HepG2 (cell line): ENCODE measurements around the gene IKZF3. TPM values are rescaled to one million over a fixed set of nuclear protein-coding genes. Genes with fewer than 3 reads are reported as not detected.

Experiments
- CSRNP1 ChIP-seq: sonication (generic); formaldehyde crosslinking; IDR thresholded peaks from 2 replicates; pipeline ENCODE4 v1.8.1; 2023; ENCODE audit warnings: mild to moderate bottlenecking, missing genetic modification reagents
- DBP ChIP-seq: sonication (generic); formaldehyde crosslinking; IDR thresholded peaks from 2 replicates; pipeline ENCODE4 v1.4.0; 2020; ENCODE audit warnings: missing genetic modification reagents; ENCODE audit errors: not compliant biosample characterization
- HNRNPLL ChIP-seq: fragments of 200-400 bp; formaldehyde crosslinking; IDR thresholded peaks from 2 replicates; pipeline ENCODE4 v1.6.1; 2017; ENCODE audit warnings: mild to moderate bottlenecking, low read depth, low read length; ENCODE audit not compliant: poor library complexity, severe bottlenecking
- MED13 ChIP-seq: sonication (generic); formaldehyde crosslinking; IDR thresholded peaks from 2 replicates; pipeline ENCODE4 v1.5.0; 2020; ENCODE audit warnings: missing genetic modification reagents
- MTF2 ChIP-seq: sonication (generic); formaldehyde crosslinking; IDR thresholded peaks from 2 replicates; pipeline ENCODE4 v1.5.0; 2020; ENCODE audit warnings: missing genetic modification reagents, borderline replicate concordance
- MYNN ChIP-seq: sonication (generic); formaldehyde crosslinking; IDR thresholded peaks from 2 replicates; pipeline ENCODE4 v1.4.0; 2020; ENCODE audit warnings: mild to moderate bottlenecking, low read depth, missing genetic modification reagents
- RAD51 ChIP-seq: fragments of 450-650 bp; IDR thresholded peaks from 2 replicates; pipeline ENCODE4 v1.6.1; 2016; ENCODE audit warnings: borderline replicate concordance
- SNAPC2 ChIP-seq: sonication (generic); formaldehyde crosslinking; IDR thresholded peaks from 2 replicates; pipeline ENCODE4 v1.8.1; 2022; ENCODE audit warnings: mild to moderate bottlenecking, missing genetic modification reagents
- STAT6 ChIP-seq: sonication (generic); formaldehyde crosslinking; IDR thresholded peaks from 2 replicates; pipeline ENCODE4 v1.4.0; 2020; ENCODE audit warnings: missing genetic modification reagents, mild to moderate bottlenecking, borderline replicate concordance
- TEAD3 ChIP-seq: optimal IDR thresholded peaks from 2 replicates; pipeline ENCODE3; 2016; ENCODE audit warnings: borderline replicate concordance
- TSC22D2 ChIP-seq: sonication (generic); formaldehyde crosslinking; IDR thresholded peaks from 2 replicates; pipeline ENCODE4 v1.5.1; 2020; ENCODE audit warnings: missing genetic modification reagents, mild to moderate bottlenecking, borderline replicate concordance
- ZFX ChIP-seq: sonication (generic); formaldehyde crosslinking; IDR thresholded peaks from 2 replicates; pipeline ENCODE4 v1.4.0; 2020; ENCODE audit warnings: mild to moderate bottlenecking, low read depth, missing genetic modification reagents, moderate library complexity
- ZNF20 ChIP-seq: sonication (generic); formaldehyde crosslinking; IDR thresholded peaks from 2 replicates; pipeline ENCODE4 v1.4.0; 2020; ENCODE audit warnings: mild to moderate bottlenecking, moderate library complexity, missing genetic modification reagents
- ZNF235 ChIP-seq: sonication (generic); formaldehyde crosslinking; IDR thresholded peaks from 2 replicates; pipeline ENCODE4 v1.8.1; 2023; ENCODE audit warnings: mild to moderate bottlenecking, missing genetic modification reagents, borderline replicate concordance
- ZNF251 ChIP-seq: sonication (generic); formaldehyde crosslinking; IDR thresholded peaks from 2 replicates; pipeline ENCODE4 v1.9.0; 2021; ENCODE audit warnings: mild to moderate bottlenecking, missing genetic modification reagents
- ZNF713 ChIP-seq: sonication (generic); formaldehyde crosslinking; IDR thresholded peaks from 2 replicates; pipeline ENCODE4 v1.4.0; 2020; ENCODE audit warnings: mild to moderate bottlenecking, missing genetic modification reagents
- polyA plus RNA-seq, 8 experiments: library from polyadenylated mRNA; depleted of rRNA in 3 of 8; stranded (reverse) in 7 of 8; unstranded in 1 of 8; fragments of >200 nt; fragmentation: Illumina TruSeq in 4 of 8; extraction: Trizol in 4 of 8; gene quantifications; 2 replicates each; pipeline versions ENCODE4 v1.2.1 to v1.2.3, GENCODE V29; 2011 to 2016; ENCODE audit warnings: low read depth in 4 of 8, missing spikeins in 1 of 8, mixed read lengths in 1 of 8; ENCODE audit not compliant: insufficient read depth in 1 of 8
- total RNA-seq, 5 experiments: library from RNA; depleted of rRNA; stranded (reverse); fragments of >200 nt; fragmentation: Illumina TruSeq; extraction: Trizol; gene quantifications; 2 replicates each; pipeline ENCODE4 v1.2.3, GENCODE V29; 2016; ENCODE audit warnings: low read depth in 1 of 5
- TF ChIP-seq, protein P1 (sequence below): sonication (generic); formaldehyde crosslinking; IDR thresholded peaks from 2 replicates; pipeline ENCODE4 v1.4.0; 2020; ENCODE audit warnings: missing genetic modification reagents, borderline replicate concordance
- TF ChIP-seq, protein P2 (sequence below): sonication (generic); IDR thresholded peaks from 2 replicates; pipeline ENCODE4 v1.6.1; 2016; ENCODE audit warnings: low read depth, borderline replicate concordance

Gene IKZF3
- total and polyA plus RNA-seq, 2 of the 13 experiments (the other 11 are each of a cell fraction or from before 2014, with no cell fraction given), result not detected

GRCh38 chr17:39754161-39754957 lies 109.8 kb downstream of the IKZF3 start (continued):
- no peak; the same call in 1 of the 2 replicates for TF ChIP-seq STAT6 (CRISPR knock-in tag)
- peak; percentile 86; the same call in 1 of the 2 replicates for TF ChIP-seq MTF2 (CRISPR knock-in tag)
- no peak for TF ChIP-seq ZNF713 (CRISPR knock-in tag)
- TF ChIP-seq TEAD3 (CRISPR knock-in tag), result peak; percentile 37
- TF ChIP-seq ZFX (CRISPR knock-in tag), result peak; percentile 98
- no peak for TF ChIP-seq MYNN (CRISPR knock-in tag)
- TF ChIP-seq ZNF235, result no peak
- TF ChIP-seq ZNF251 (CRISPR knock-in tag), result no peak
- TF ChIP-seq, protein P1, sequence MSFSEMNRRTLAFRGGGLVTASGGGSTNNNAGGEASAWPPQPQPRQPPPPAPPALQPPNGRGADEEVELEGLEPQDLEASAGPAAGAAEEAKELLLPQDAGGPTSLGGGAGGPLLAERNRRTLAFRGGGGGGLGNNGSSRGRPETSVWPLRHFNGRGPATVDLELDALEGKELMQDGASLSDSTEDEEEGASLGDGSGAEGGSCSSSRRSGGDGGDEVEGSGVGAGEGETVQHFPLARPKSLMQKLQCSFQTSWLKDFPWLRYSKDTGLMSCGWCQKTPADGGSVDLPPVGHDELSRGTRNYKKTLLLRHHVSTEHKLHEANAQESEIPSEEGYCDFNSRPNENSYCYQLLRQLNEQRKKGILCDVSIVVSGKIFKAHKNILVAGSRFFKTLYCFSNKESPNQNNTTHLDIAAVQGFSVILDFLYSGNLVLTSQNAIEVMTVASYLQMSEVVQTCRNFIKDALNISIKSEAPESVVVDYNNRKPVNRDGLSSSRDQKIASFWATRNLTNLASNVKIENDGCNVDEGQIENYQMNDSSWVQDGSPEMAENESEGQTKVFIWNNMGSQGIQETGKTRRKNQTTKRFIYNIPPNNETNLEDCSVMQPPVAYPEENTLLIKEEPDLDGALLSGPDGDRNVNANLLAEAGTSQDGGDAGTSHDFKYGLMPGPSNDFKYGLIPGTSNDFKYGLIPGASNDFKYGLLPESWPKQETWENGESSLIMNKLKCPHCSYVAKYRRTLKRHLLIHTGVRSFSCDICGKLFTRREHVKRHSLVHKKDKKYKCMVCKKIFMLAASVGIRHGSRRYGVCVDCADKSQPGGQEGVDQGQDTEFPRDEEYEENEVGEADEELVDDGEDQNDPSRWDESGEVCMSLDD, result peak; percentile 97
- peak; percentile 85 for TF ChIP-seq MED13 (CRISPR knock-in tag)
- peak; percentile 86 for TF ChIP-seq SNAPC2 (CRISPR knock-in tag)
- no peak for TF ChIP-seq ZNF20 (CRISPR knock-in tag)
- peak; percentile 77; the same call in 1 of the 2 replicates for TF ChIP-seq TSC22D2 (CRISPR knock-in tag)
- no peak; the same call in 1 of the 2 replicates for TF ChIP-seq CSRNP1
- no peak for TF ChIP-seq RAD51
- TF ChIP-seq, protein P2, sequence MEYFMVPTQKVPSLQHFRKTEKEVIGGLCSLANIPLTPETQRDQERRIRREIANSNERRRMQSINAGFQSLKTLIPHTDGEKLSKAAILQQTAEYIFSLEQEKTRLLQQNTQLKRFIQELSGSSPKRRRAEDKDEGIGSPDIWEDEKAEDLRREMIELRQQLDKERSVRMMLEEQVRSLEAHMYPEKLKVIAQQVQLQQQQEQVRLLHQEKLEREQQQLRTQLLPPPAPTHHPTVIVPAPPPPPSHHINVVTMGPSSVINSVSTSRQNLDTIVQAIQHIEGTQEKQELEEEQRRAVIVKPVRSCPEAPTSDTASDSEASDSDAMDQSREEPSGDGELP, result peak; percentile 57; the same call in 1 of the 2 replicates
- peak; percentile 85 for TF ChIP-seq DBP
- peak; percentile 77 for TF ChIP-seq HNRNPLL
